Measurements from ENCODE around the gene COLEC12. TPM values are rescaled to one million over a fixed set of nuclear protein-coding genes. Genes with fewer than 3 reads are reported as not detected.
A peak's percentile ranks its signal among the peaks of the same experiment; 100 is the strongest.

The COLEC12 gene
- total RNA-seq, 1 donor from 2014 or later, result 157 TPM

DNA sequence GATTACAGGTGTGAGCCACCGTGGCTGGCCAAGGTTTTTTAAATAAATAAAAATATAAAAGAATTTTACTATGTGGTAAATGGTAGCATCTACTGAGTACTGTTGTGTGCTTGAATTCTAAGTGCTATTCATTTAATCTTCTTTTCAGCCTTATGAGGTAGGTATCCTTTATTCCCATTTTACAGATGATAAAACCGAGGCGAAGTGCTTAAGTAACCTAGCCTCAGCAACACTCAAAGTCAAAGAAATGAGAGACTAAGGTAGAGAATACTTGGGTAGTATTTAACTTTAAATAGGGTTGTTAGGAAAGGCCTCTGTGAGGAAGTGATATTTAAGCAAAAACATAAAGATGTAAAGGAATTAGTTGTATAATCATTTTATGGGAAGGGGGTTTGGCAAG lies 227.0 kb downstream of the COLEC12 start:
- Mint-ChIP-seq H3K4me1 (ENCODE audit: unreplicated experiment) (peaks cover 21% of the 10 kb centered on the region), H3K36me3 (ENCODE audit: low read depth, unreplicated experiment) (no peaks in the 10 kb centered on the region), H3K27ac (ENCODE audit: unreplicated experiment) (no peak overlapping the region), H3K27me3 (ENCODE audit: unreplicated experiment) (peaks cover 3% of the 10 kb centered on the region), H3K4me3 (ENCODE audit: unreplicated experiment) (no peak overlapping the region), H3K9me3 (ENCODE audit: unreplicated experiment) (no peaks in the 10 kb centered on the region)
- no peak for DNase-seq (ENCODE audit: low spot score)
- TF ChIP-seq, protein P1, sequence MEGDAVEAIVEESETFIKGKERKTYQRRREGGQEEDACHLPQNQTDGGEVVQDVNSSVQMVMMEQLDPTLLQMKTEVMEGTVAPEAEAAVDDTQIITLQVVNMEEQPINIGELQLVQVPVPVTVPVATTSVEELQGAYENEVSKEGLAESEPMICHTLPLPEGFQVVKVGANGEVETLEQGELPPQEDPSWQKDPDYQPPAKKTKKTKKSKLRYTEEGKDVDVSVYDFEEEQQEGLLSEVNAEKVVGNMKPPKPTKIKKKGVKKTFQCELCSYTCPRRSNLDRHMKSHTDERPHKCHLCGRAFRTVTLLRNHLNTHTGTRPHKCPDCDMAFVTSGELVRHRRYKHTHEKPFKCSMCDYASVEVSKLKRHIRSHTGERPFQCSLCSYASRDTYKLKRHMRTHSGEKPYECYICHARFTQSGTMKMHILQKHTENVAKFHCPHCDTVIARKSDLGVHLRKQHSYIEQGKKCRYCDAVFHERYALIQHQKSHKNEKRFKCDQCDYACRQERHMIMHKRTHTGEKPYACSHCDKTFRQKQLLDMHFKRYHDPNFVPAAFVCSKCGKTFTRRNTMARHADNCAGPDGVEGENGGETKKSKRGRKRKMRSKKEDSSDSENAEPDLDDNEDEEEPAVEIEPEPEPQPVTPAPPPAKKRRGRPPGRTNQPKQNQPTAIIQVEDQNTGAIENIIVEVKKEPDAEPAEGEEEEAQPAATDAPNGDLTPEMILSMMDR (IDR thresholded peaks at IDR 0.05; ENCODE audit: unreplicated experiment), result no peak

DNA sequence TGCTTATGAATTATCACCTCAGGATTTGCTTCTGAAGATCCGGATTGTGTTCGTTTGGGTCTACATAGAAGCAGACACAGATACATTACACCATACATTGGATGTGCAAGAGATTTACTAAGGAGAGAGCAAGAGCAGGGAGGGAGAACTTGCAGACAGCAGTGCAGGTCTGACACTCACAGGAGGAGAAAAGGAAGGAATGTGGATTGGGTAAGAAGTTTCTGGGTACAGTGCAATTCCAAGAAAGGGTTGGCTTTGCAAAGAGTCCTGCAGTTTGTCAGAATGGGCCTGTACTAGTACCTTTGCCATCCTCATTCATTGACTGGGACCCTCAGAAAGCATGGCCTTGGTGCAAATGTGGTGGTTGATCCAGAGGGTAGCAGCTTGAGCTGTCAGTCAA lies 227.9 kb downstream of the COLEC12 start:
- no peaks in the 10 kb centered on the region for H3K36me3 Mint-ChIP-seq (ENCODE audit: low read depth, unreplicated experiment)
- TF ChIP-seq, protein P1 (IDR thresholded peaks at IDR 0.05; ENCODE audit: unreplicated experiment), result no peak
- no peak overlapping the region for H3K4me3 Mint-ChIP-seq (ENCODE audit: unreplicated experiment)
- H3K27me3 Mint-ChIP-seq (ENCODE audit: unreplicated experiment), result peaks cover 6% of the 10 kb centered on the region
- H3K9me3 Mint-ChIP-seq (ENCODE audit: unreplicated experiment), result no peaks in the 10 kb centered on the region
- H3K4me1 Mint-ChIP-seq (ENCODE audit: unreplicated experiment), result peaks cover 27% of the 10 kb centered on the region
- H3K27ac Mint-ChIP-seq (ENCODE audit: unreplicated experiment), result peak overlapping the region; percentile 50
- DNase-seq (ENCODE audit: low spot score), result no peak

DNA sequence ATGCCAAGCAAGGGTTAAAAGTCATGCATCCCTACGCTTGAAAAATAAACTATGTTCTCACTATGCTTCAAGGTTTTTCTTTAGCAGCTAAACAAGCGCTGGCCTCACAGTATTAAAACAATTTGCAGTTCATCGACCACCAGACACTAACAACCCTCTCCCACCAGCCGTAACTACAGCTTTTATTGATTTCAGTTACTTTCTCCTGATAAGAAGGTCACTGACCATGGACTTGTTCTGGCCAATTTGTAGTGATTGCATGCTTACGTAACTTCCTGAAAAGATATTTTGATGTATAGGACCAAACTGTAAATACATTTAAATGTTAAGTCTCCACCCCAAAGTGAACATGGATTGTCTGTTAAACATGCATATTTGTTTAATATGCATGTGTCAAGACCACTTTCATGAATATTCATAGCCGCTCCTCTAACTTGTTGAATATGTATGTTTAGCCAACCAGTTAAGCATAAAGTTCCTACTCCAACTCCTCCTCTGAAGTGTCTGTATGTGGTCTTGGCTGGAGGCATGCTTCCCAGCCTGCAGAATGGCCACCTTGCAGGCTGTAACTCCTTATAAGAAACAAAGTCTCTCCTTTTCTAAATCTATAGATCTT lies 230.9 kb downstream of the COLEC12 start:
- DNase-seq (ENCODE audit: low spot score), result no peak
- H3K27me3 Mint-ChIP-seq (ENCODE audit: unreplicated experiment), result peaks cover 6% of the 10 kb centered on the region
- H3K9me3 Mint-ChIP-seq (ENCODE audit: unreplicated experiment), result no peaks in the 10 kb centered on the region
- TF ChIP-seq, protein P1 (IDR thresholded peaks at IDR 0.05; ENCODE audit: unreplicated experiment), result no peak
- H3K27ac Mint-ChIP-seq (ENCODE audit: unreplicated experiment), result peak overlapping the region; percentile 7
- peaks cover 26% of the 10 kb centered on the region for H3K4me1 Mint-ChIP-seq (ENCODE audit: unreplicated experiment)
- peak overlapping the region; percentile 52 for H3K4me3 Mint-ChIP-seq (ENCODE audit: unreplicated experiment)
- no peaks in the 10 kb centered on the region for H3K36me3 Mint-ChIP-seq (ENCODE audit: low read depth, unreplicated experiment)

DNA sequence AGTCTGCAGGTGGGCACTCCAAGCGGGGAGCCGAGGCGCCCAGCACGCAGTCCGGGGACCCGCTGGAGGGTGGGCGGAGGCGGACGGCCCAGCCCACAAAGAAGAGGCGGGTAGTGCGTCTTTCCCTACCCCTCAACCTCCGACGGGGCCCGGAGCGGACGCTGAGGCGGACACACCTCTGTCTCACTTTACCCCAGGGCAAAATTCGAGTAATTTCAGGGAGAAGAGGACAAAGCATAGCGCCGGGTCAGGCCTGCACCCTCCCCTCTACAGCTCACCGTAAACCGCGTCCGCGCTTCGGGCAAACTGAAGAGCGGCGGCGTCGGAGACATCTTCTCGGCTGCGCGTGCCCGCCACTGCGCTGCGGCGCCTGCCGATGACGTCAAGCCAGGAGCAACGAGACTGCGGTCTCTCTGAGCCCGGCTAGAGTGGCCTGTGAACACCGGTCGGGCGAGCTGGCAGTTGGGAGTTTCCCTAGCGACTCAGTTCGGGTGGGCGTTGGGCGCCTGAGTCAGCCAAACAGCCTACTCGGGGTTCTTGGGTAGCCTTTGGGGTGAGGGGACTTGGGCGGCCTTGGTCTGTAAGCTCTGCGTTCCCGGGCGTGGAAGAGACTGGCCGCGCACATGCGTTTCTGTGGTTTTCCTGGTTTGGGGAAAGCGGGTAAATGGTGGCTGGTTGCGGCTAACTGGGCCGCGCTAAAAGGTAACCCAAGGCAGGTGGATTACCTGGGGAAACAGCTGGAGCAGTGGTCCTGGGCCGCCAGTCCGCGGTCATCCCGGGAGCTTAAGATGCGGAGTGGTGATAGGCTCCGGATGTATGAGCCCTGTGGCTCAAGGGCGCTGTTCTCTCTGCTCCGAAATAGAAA lies 232.6 kb downstream of the COLEC12 start, which contains the start of gene THOC1:
TSS of gene THOC1 (minus strand) at position 360 of the 865 bp plus-strand sequence. CDS start at position 332, 28 bp downstream.
- TF ChIP-seq, protein P1 (IDR thresholded peaks at IDR 0.05; ENCODE audit: unreplicated experiment), result no peak
- Mint-ChIP-seq H3K4me3 (ENCODE audit: unreplicated experiment) (peak within 1 kb of the TSS; percentile 99), H3K4me1 (ENCODE audit: unreplicated experiment) (peaks cover 26% of the 10 kb centered on the region), H3K27ac (ENCODE audit: unreplicated experiment) (peak within 1 kb of the TSS; percentile 97), H3K9me3 (ENCODE audit: unreplicated experiment) (no peaks in the 10 kb centered on the region), H3K36me3 (ENCODE audit: low read depth, unreplicated experiment) (peaks cover 7% of the 10 kb centered on the region), H3K27me3 (ENCODE audit: unreplicated experiment) (peaks cover 6% of the 10 kb centered on the region)
- DNase-seq (ENCODE audit: low spot score), result peak; percentile 89

DNA sequence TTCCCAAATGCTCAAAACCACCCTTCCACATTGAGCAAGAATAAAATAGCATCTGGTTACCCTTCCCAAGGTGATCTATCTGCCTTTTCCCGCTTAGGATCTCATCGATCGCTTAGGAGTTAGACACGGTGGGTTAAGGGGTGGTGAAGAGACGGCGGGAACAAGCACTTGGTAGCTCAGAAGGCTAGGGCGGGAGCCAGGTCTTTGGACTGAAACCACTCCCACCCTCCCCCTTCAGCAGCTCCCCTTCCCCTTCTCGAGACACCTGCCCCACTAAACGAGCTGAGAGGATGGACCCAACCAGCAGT lies 233.2 kb downstream of the COLEC12 start:
- Mint-ChIP-seq H3K9me3 (ENCODE audit: unreplicated experiment) (no peaks in the 10 kb centered on the region), H3K36me3 (ENCODE audit: low read depth, unreplicated experiment) (peaks cover 7% of the 10 kb centered on the region), H3K4me3 (ENCODE audit: unreplicated experiment) (peak overlapping the region; percentile 99), H3K27ac (ENCODE audit: unreplicated experiment) (peak overlapping the region; percentile 67), H3K27me3 (ENCODE audit: unreplicated experiment) (peaks cover 6% of the 10 kb centered on the region), H3K4me1 (ENCODE audit: unreplicated experiment) (peaks cover 20% of the 10 kb centered on the region)
- DNase-seq (ENCODE audit: low spot score), result no peak
- TF ChIP-seq, protein P1 (IDR thresholded peaks at IDR 0.05; ENCODE audit: unreplicated experiment), result no peak

Data from endothelial cell (in vitro differentiated cells).